H1 (cell line): ENCODE data around the gene EPHA4. TPM values are rescaled to one million over a fixed set of nuclear protein-coding genes. Genes with fewer than 3 reads are reported as not detected.

Experiments used
- TAF7 ChIP-seq: optimal IDR thresholded peaks from 2 replicates; pipeline ENCODE3; 2011; ENCODE audit warnings: low read depth, mild to moderate bottlenecking, inconsistent platforms, low read length, moderate library complexity, borderline replicate concordance
- polyA plus RNA-seq, 7 experiments: library from polyadenylated mRNA; depleted of rRNA in 3 of 7; stranded (reverse) in 5 of 7; unstranded in 2 of 7; fragments of >200 nt in 5 of 7; fragments of 200-250 nt in 2 of 7; gene quantifications; 1 replicate in 5 of 7; 2 replicates in 1 of 7; 4 replicates in 1 of 7; pipeline versions ENCODE4 v1.2.1 to v1.2.3, GENCODE V29; 2011 to 2013; ENCODE audit warnings: missing spikeins in 2 of 7, mixed read lengths in 2 of 7
- total RNA-seq: library from RNA; stranded (reverse); fragmentation: NEBNext Ultra II Directional; extraction: Animal tissue kit (Norgen Biotek cat#: 25700); gene quantifications from 2 replicates; pipeline ENCODE4 v1.2.1, GENCODE V29; 2021

The EPHA4 gene
- total and polyA plus RNA-seq, 2 of the 8 experiments (the other 6 are each of a cell fraction or from before 2014, with no cell fraction given), result 4.3 to 5.7 TPM

- no peak for TF ChIP-seq TAF7
- TF ChIP-seq, all 59 proteins: peak for 0
Measured at GRCh38 chr2:221588306-221588985, 16.3 kb upstream of the EPHA4 start (continued).
